Measurements from ENCODE around the gene SLC5A9. TPM values are rescaled to one million over a fixed set of nuclear protein-coding genes. Genes with fewer than 3 reads are reported as not detected.

The SLC5A9 gene
- total and polyA plus RNA-seq, 9 of the 15 experiments (the other 6 are each of a cell fraction or from before 2014, with no cell fraction given), result not detected

- Histone ChIP-seq H3K9me3 (replicated peaks; ENCODE audit: control insufficient read depth, insufficient read depth, low read depth, low read length) (no peaks in the 10 kb centered on the region), H3K9me1 (ENCODE audit: control insufficient read depth, insufficient read depth, low read length) (no peaks in the 10 kb centered on the region), H3K4me3 (no peak overlapping the region), H4K20me1 (replicated peaks; ENCODE audit: control insufficient read depth, insufficient read depth, low read length) (peaks cover 3% of the 10 kb centered on the region; the same call in 1 of the 2 replicates), H3K4me2 (ENCODE audit: insufficient read depth, low read length) (no peak overlapping the region), H3K9ac (ENCODE audit: insufficient read depth in 1 of 2, low read depth in 2 of 2, low read length in 2 of 2) (no peak overlapping the region), H3K27ac (ENCODE audit: extremely low read depth, low read depth, low read length) (no peak overlapping the region), H3K27me3 (ENCODE audit: control insufficient read depth in 2 of 2, insufficient read depth in 2 of 2, low read length in 2 of 2) (no peaks in the 10 kb centered on the region; a peak in 1 of 5 replicates), H3K4me1 (replicated peaks in 1 of 2; ENCODE audit: control insufficient read depth in 2 of 2, insufficient read depth in 2 of 2, low read length in 2 of 2) (no peaks in the 10 kb centered on the region), H2AFZ (ENCODE audit: low read depth, low read length) (no peak overlapping the region), H3K79me2 (ENCODE audit: control insufficient read depth, insufficient read depth, low read length) (no peaks in the 10 kb centered on the region), H3K36me3 (ENCODE audit: control insufficient read depth, insufficient read depth, low read length) (no peaks in the 10 kb centered on the region)
- ChIA-PET POLR2A (no interaction called here), CTCF (ENCODE audit: low intra/inter-chr PET ratio) (no interaction called here)
- no peak for DNase-seq (ENCODE audit: extremely low read depth in 1 of 4, low spot score in 3 of 4)
- no peak for FAIRE-seq
- BruUV-seq (replicated peaks), result no TSS peak
- 4% methylated on average over 6 of the region's 6 CpGs for WGBS (ENCODE audit: insufficient coverage, low coverage, missing lambda C conversion rate)
- no peak for TF ChIP-seq ARNT (IDR thresholded peaks at IDR 0.05)
- TF ChIP-seq ZNF830 (CRISPR knock-in tag; IDR thresholded peaks at IDR 0.05), result no peak
- no peak for TF ChIP-seq SAFB2 (IDR thresholded peaks at IDR 0.05; ENCODE audit: borderline replicate concordance, low read depth, low read length, severe bottlenecking)
- no peak for TF ChIP-seq PCBP2 (IDR thresholded peaks at IDR 0.05; ENCODE audit: low read depth, low read length, poor library complexity, severe bottlenecking)
- no peak for TF ChIP-seq ESRRB (CRISPR knock-in tag; IDR thresholded peaks at IDR 0.05; ENCODE audit: borderline replicate concordance)
- TF ChIP-seq, protein P1, sequence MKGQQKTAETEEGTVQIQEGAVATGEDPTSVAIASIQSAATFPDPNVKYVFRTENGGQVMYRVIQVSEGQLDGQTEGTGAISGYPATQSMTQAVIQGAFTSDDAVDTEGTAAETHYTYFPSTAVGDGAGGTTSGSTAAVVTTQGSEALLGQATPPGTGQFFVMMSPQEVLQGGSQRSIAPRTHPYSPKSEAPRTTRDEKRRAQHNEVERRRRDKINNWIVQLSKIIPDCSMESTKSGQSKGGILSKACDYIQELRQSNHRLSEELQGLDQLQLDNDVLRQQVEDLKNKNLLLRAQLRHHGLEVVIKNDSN (CRISPR knock-in tag; IDR thresholded peaks at IDR 0.05), result no peak
- TF ChIP-seq WHSC1 (IDR thresholded peaks at IDR 0.05; ENCODE audit: low read length), result no peak
- no peak for TF ChIP-seq NFYB (IDR thresholded peaks at IDR 0.05; ENCODE audit: extremely low read depth, insufficient read length)
- no peak for TF ChIP-seq TAF7 (tag; IDR thresholded peaks at IDR 0.05)
- no peak for TF ChIP-seq HDAC1 (IDR thresholded peaks at IDR 0.05)
- TF ChIP-seq KDM1A (IDR thresholded peaks at IDR 0.05), result no peak
- no peak for TF ChIP-seq KHSRP (IDR thresholded peaks at IDR 0.05)
- intact Hi-C loops (cut with micrococcal nuclease) (no loop called here), in situ Hi-C loops (cut with MboI) (no loop called here)
- no peak for ATAC-seq
These were observed 6.8 kb downstream of the SLC5A9 start for GRCh38 chr1:48229317-48229716.
